Measurements from ENCODE around the gene DPEP1. TPM values are rescaled to one million over a fixed set of nuclear protein-coding genes. Genes with fewer than 3 reads are reported as not detected.
A peak's percentile ranks its signal among the peaks of the same experiment; 100 is the strongest.

The DPEP1 gene
- total RNA-seq, 1 experiment from 2014 or later: 13.6 TPM

DNA sequence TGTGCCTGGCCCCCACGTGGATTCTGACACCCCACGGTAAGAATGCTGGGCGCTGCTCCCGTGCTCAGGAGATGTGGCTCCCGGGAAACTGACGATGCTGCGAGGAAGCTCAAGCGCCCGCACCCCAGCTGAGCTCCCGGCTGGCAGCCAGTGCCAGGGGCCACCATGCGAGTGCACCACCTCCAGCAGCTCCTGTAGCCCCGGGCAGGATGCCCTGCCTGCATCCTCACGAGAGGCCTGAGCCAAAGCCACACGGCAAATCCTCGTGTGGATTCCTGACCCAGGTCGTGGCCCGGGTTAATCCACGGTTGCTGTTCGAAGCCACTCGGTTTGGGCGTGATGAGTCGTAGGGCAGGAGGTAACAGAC lies 11.6 kb upstream of the DPEP1 start:
- no peak overlapping the region for H3K27ac Mint-ChIP-seq
- H3K36me3 Mint-ChIP-seq: no peaks in the 10 kb centered on the region
- ATAC-seq: no peak
- ChIA-PET CTCF (interaction anchor here (0.7 to 4.5 kb wide), 8 partner anchors 14 to 99 kb away, joined by 3 to 79 read pairs (median 4); partner anchors contain the start of genes CDK10 and DPEP1), POLR2A (interaction anchor here (0.6 to 1.0 kb wide), 3 partner anchors 9 to 271 kb away, joined by 3 to 4 read pairs (median 4); partner anchors contain the start of gene TCF25)
- no peak for DNase-seq (ENCODE audit: low spot score)
- H3K9me3 Mint-ChIP-seq: no peaks in the 10 kb centered on the region
- TF ChIP-seq ESRRA (CRISPR knock-in tag; IDR thresholded peaks at IDR 0.05; ENCODE audit: borderline replicate concordance): no peak
- no peak for TF ChIP-seq ZNF671 (CRISPR knock-in tag; IDR thresholded peaks at IDR 0.05)
- H3K4me1 Mint-ChIP-seq: peaks cover 13% of the 10 kb centered on the region
- H3K4me3 Mint-ChIP-seq: no peak overlapping the region
- H3K27me3 Mint-ChIP-seq (ENCODE audit: low read depth): no peaks in the 10 kb centered on the region

GRCh38 chr16:89602273-89602951 lies 11.0 kb upstream of the DPEP1 start:
- no peak for TF ChIP-seq ETV6 (CRISPR knock-in tag; IDR thresholded peaks at IDR 0.05)
- no peak for TF ChIP-seq ZNF425 (CRISPR knock-in tag; conservative IDR thresholded peaks at IDR 0.05)
- TF ChIP-seq IRF2 (CRISPR knock-in tag; IDR thresholded peaks at IDR 0.05; ENCODE audit: borderline replicate concordance, low read depth): no peak
- TF ChIP-seq TCF7 (CRISPR knock-in tag; IDR thresholded peaks at IDR 0.05; ENCODE audit: low read depth): no peak
- no peak for TF ChIP-seq TEAD1 (CRISPR knock-in tag; IDR thresholded peaks at IDR 0.05)
- TF ChIP-seq RELA (CRISPR knock-in tag; IDR thresholded peaks at IDR 0.05; ENCODE audit: borderline replicate concordance): no peak
- TF ChIP-seq, protein P1, sequence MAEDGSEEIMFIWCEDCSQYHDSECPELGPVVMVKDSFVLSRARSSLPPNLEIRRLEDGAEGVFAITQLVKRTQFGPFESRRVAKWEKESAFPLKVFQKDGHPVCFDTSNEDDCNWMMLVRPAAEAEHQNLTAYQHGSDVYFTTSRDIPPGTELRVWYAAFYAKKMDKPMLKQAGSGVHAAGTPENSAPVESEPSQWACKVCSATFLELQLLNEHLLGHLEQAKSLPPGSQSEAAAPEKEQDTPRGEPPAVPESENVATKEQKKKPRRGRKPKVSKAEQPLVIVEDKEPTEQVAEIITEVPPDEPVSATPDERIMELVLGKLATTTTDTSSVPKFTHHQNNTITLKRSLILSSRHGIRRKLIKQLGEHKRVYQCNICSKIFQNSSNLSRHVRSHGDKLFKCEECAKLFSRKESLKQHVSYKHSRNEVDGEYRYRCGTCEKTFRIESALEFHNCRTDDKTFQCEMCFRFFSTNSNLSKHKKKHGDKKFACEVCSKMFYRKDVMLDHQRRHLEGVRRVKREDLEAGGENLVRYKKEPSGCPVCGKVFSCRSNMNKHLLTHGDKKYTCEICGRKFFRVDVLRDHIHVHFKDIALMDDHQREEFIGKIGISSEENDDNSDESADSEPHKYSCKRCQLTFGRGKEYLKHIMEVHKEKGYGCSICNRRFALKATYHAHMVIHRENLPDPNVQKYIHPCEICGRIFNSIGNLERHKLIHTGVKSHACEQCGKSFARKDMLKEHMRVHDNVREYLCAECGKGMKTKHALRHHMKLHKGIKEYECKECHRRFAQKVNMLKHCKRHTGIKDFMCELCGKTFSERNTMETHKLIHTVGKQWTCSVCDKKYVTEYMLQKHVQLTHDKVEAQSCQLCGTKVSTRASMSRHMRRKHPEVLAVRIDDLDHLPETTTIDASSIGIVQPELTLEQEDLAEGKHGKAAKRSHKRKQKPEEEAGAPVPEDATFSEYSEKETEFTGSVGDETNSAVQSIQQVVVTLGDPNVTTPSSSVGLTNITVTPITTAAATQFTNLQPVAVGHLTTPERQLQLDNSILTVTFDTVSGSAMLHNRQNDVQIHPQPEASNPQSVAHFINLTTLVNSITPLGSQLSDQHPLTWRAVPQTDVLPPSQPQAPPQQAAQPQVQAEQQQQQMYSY (CRISPR knock-in tag; IDR thresholded peaks at IDR 0.05): no peak
- TF ChIP-seq NFYB (CRISPR knock-in tag; conservative IDR thresholded peaks at IDR 0.05; ENCODE audit: low read depth): no peak
- TF ChIP-seq AFF4 (CRISPR knock-in tag; IDR thresholded peaks at IDR 0.05; ENCODE audit: borderline replicate concordance): no peak
- TF ChIP-seq ZNF232 (CRISPR knock-in tag; IDR thresholded peaks at IDR 0.05): no peak
- TF ChIP-seq ESRRA (CRISPR knock-in tag; IDR thresholded peaks at IDR 0.05; ENCODE audit: borderline replicate concordance): no peak
- no peak for TF ChIP-seq JUN (CRISPR knock-in tag; IDR thresholded peaks at IDR 0.05)
- no peak for TF ChIP-seq ZNF219 (CRISPR knock-in tag; IDR thresholded peaks at IDR 0.05; ENCODE audit: borderline replicate concordance)
- no peak for TF ChIP-seq ZNF416 (CRISPR knock-in tag; IDR thresholded peaks at IDR 0.05)
- TF ChIP-seq OVOL2 (CRISPR knock-in tag; IDR thresholded peaks at IDR 0.05; ENCODE audit: borderline replicate concordance): no peak
- TF ChIP-seq ATF6 (CRISPR knock-in tag; IDR thresholded peaks at IDR 0.05): no peak
- TF ChIP-seq SOX15 (CRISPR knock-in tag; IDR thresholded peaks at IDR 0.05): no peak
- DNase-seq (ENCODE audit: low spot score) (peak; percentile 51), ATAC-seq (peak; percentile 46)
- CTCF ChIA-PET: interaction anchor here (0.6 to 4.5 kb wide), 10 partner anchors 13 to 98 kb away, joined by 3 to 79 read pairs (median 3); partner anchors contain the start of genes CDK10 and DPEP1
- H3K27me3 Mint-ChIP-seq (ENCODE audit: low read depth): no peaks in the 10 kb centered on the region
- peaks cover 13% of the 10 kb centered on the region for H3K4me1 Mint-ChIP-seq
- H3K27ac Mint-ChIP-seq: no peak overlapping the region
- no peaks in the 10 kb centered on the region for H3K36me3 Mint-ChIP-seq
- POLR2A ChIA-PET: interaction anchor here (0.5 to 1.0 kb wide), 5 partner anchors 10 to 1825 kb away, joined by 3 to 9 read pairs (median 4); partner anchors contain the start of gene TCF25
- H3K9me3 Mint-ChIP-seq: no peaks in the 10 kb centered on the region
- H3K4me3 Mint-ChIP-seq: no peak overlapping the region

Data from WTC11 (cell line).